GM06990 (cell line): Measurements from ENCODE around the gene SF3A1.
A peak's percentile ranks its signal among the peaks of the same experiment; 100 is the strongest.

Source experiments
- DNase-seq: peaks from one replicate; pipeline ENCODE4 v3.0.0-alpha.2; 2011; ENCODE audit not compliant: insufficient read length; ENCODE audit errors: extremely low read depth
- H3K27me3 ChIP-seq: replicated peaks from 2 replicates; pipeline ENCODE4 v1.6.0; 2011; ENCODE audit warnings: low read length; ENCODE audit not compliant: control insufficient read depth, insufficient read depth
- H3K36me3 ChIP-seq: 2 replicates; pipeline ENCODE4 v1.5.1; 2011; ENCODE audit warnings: low read length; ENCODE audit not compliant: control insufficient read depth, insufficient read depth
- H3K4me3 ChIP-seq: replicated peaks from 2 replicates; pipeline ENCODE4 v1.5.1; 2011; ENCODE audit warnings: low read depth, mild to moderate bottlenecking, control low read depth, low read length
- CTCF ChIP-seq: IDR thresholded peaks from 2 replicates; pipeline ENCODE4 v1.5.1; 2011; ENCODE audit warnings: low read length, control low read depth, mild to moderate bottlenecking, inconsistent platforms; ENCODE audit not compliant: insufficient read depth, poor library complexity, severe bottlenecking

Gene SF3A1

DNA sequence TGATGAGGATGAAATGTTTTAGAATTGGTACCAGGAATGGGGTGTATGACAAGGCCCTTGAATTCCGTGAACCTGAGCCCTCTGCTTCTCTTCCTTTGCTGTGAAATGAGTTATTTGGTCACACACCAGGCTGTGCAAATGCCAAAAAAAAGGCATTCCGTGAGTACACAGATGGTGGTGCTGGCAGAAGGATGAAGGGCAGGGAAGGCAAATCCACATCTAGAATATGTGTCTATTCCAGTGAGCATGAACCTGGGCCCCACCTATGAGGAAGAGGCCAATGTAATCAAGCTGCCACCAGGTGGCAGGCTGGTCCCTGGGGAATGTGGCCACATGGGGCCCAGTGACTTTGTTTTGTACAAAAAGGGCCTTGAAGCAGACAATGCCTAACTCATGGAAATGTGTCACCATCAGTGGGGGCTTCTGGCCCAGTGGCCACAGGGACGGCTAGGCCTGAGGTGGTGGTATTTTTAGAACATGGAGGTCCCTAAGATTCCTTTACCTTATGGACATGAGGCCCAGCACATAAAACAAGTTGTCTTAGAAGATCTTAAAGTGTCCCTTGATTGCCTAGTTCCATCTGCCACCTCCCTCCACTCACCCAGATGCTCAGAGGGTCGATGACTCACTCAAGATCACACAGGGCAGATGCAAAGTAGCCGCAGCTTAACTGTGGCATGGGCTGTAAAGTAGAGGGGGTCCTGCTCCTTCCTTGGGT, 34.4 kb upstream of the SF3A1 start:
- Histone ChIP-seq H3K36me3 (no peaks in the 10 kb centered on the region), H3K4me3 (no peak overlapping the region), H3K27me3 (no peaks in the 10 kb centered on the region)
- DNase-seq: peak; percentile 78
- peak; percentile 88 for TF ChIP-seq CTCF

DNA sequence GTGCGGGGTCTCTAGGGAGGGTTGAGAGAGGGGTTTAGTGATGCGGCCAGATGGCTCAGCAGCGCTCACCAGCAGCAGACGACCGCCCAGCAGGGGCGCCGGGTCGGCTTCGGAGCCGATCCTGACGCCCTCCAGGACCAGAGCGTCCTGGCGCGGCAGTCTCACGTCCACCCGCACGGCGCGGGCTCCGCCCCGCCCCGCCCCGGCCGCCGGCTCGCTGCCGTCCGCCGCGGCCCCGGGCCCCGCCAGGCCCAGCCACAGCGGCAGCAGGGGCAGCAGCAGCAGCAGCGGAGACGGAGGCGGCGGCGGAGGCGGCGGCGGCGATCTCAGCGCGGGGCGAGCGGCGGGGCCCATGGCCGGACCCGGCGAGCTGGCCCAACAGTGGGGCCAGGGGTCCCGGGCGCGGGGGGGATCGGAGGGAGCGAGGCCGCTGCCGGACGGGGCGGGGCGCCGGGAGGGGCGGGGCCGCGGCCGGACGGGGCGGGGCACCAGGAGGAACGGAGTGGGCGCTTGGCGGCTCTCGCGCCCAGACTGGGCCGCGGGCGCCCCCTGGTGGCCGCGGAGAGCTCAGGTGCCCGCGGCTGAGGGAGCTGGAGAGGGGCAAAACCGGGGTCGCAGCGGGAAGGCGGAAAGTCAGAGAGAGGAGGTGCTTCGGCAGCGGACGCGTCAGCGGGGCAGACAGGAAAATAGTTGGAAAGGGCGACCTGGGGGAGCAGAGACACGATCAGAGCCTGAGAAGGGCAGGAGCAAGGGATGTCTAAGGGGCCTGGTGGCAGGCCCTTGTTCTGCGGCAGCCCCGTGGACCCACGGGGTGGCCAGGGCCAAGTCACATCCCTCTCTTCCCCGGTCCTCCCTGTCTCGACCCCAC, 30.5 kb upstream of the SF3A1 start, which contains the start of gene RNF215:
RNF215 (minus strand) TSS at position 452 of the 868 bp plus-strand sequence; CDS start at position 354, 98 bp downstream.
- H3K27me3 ChIP-seq: no peaks in the 10 kb centered on the region
- peak; percentile 84 for DNase-seq
- peak; percentile 72 for TF ChIP-seq CTCF
- H3K36me3 ChIP-seq: no peaks in the 10 kb centered on the region
- H3K4me3 ChIP-seq: peak within 1 kb of the TSS; percentile 69

- Histone ChIP-seq H3K27me3 (no peaks in the 10 kb centered on the region), H3K4me3 (peak overlapping the region; percentile 69), H3K36me3 (no peaks in the 10 kb centered on the region)
- no peak for TF ChIP-seq CTCF
- no peak for DNase-seq
Observed at GRCh38 chr22:30386608-30386959, 29.9 kb upstream of the SF3A1 start.

DNA sequence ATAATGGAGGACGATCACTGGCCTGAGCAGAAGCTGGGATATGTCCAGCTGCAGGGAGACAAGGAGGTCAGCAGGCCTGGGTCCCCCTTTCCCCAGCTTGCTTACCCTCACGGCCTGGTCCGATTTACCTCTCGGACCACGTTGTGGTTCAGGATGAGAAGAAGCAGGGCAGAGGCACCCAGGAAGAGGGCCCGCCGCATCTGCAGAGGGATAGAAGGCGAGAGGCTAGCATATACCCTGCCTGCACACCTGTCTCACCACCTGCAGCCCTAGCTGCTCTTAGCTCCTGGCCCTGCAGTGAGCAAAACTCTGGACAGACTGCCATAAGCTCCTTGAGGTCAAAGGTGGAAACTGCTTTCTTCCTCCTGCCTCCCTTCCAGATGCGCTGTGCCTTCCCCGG, 29.2 kb upstream of the SF3A1 start:
- no peak for TF ChIP-seq CTCF
- no peak for DNase-seq
- H3K27me3 ChIP-seq: no peaks in the 10 kb centered on the region
- no peaks in the 10 kb centered on the region for H3K36me3 ChIP-seq
- H3K4me3 ChIP-seq: no peak overlapping the region

DNA sequence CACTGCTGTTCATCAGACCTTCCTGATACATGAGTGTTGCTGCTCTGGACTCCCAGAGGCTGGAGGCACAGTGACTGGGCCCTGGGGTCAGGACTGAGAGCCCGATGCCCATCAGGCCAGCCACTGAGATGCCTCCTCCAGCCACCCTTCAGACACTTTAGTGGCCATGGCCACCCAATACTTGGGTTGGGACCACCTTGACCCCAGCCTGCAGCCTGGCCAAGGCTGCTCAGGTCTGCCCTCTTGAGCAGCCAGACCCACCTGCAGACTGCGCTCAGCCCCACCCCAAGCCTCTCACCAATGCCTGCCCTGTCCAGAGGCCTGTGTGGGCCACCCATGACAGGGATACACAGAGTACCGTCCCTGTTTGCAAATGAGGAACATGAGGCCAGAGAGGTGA, 26.4 kb upstream of the SF3A1 start:
- Histone ChIP-seq H3K36me3 (no peaks in the 10 kb centered on the region; the same call in 1 of the 2 replicates), H3K4me3 (no peak overlapping the region), H3K27me3 (no peaks in the 10 kb centered on the region)
- no peak for TF ChIP-seq CTCF
- no peak for DNase-seq
